IMR-90 (cell line): ENCODE results near the gene PTPRN2. TPM values are rescaled to one million over a fixed set of nuclear protein-coding genes. Genes with fewer than 3 reads are reported as not detected.

Experiments used
- ATAC-seq: fragments of 200-7000 bp; cut with Tn5 transposase; 2 replicates; pipeline ENCODE4 v1.9.1; 2020; ENCODE audit warnings: low read depth, mild to moderate bottlenecking, moderate library complexity
- BruUV-seq: library from RNA; stranded (reverse); fragments of 400-500 nt; replicated peaks from 2 replicates; lab custom pipeline; 2021; lab: Mats Ljungman, UMichigan
- CTCF ChIA-PET: fragments of 300-600 bp; formaldehyde crosslinking; extraction: SDS; loops from one replicate; lab custom pipeline; 2021; ENCODE audit warnings: antibody characterized with exemption; lab: Yijun Ruan, JAX
- POLR2A ChIA-PET: fragments of 300-600 bp; sonication (Branson Sonifier 250); formaldehyde crosslinking; loops from one replicate; lab custom pipeline; 2022; ENCODE audit warnings: antibody characterized with exemption; ENCODE audit not compliant: unreplicated experiment; lab: Charles Lee
- DNase-seq: peaks from one replicate; pipeline ENCODE4 v3.0.0; 2013
- H2AFZ ChIP-seq: replicated peaks from 2 replicates; pipeline ENCODE3; 2013; ENCODE audit warnings: low read length, mild to moderate bottlenecking; ENCODE audit not compliant: poor library complexity
- H2AK5ac ChIP-seq: 2 replicates; pipeline ENCODE4 v1.6.1; 2013; ENCODE audit warnings: low read depth, low read length, inconsistent platforms
- H2AK9ac ChIP-seq: replicated peaks from 2 replicates; pipeline ENCODE3; 2013; ENCODE audit warnings: mild to moderate bottlenecking, low read depth, low read length, moderate library complexity; ENCODE audit not compliant: poor library complexity
- H2BK120ac ChIP-seq: 2 replicates; pipeline ENCODE4 v1.6.1; 2013; ENCODE audit warnings: low read depth, low read length, inconsistent platforms
- H2BK15ac ChIP-seq: 3 replicates; pipeline ENCODE4 v1.6.1; 2013; ENCODE audit warnings: low read depth, low read length, inconsistent platforms
- H2BK20ac ChIP-seq: 2 replicates; pipeline ENCODE4 v1.6.1; 2013; ENCODE audit warnings: low read depth, mild to moderate bottlenecking, inconsistent platforms, low read length, moderate library complexity
- H2BK5ac ChIP-seq: 2 replicates; pipeline ENCODE4 v1.6.1; 2013; ENCODE audit warnings: mild to moderate bottlenecking, low read depth, low read length, inconsistent platforms; ENCODE audit not compliant: poor library complexity, severe bottlenecking
- H3K14ac ChIP-seq: replicated peaks from 2 replicates; pipeline ENCODE4 v1.6.1; 2013; ENCODE audit warnings: low read depth, low read length, inconsistent platforms
- H3K18ac ChIP-seq: 2 replicates; pipeline ENCODE4 v1.6.1; 2013; ENCODE audit warnings: low read depth, low read length, control low read depth
- H3K23ac ChIP-seq: 2 replicates; pipeline ENCODE4 v1.6.1; 2013; ENCODE audit warnings: low read depth, low read length, inconsistent platforms
- H3K27ac ChIP-seq: 2 replicates; pipeline ENCODE4 v1.5.1; 2013; ENCODE audit warnings: mild to moderate bottlenecking, control low read depth, low read length; ENCODE audit not compliant: insufficient read depth
- H3K27me3 ChIP-seq: 2 replicates; pipeline ENCODE4 v1.6.1; 2013; ENCODE audit warnings: low read length; ENCODE audit not compliant: control insufficient read depth, insufficient read depth
- H3K36me3 ChIP-seq: 2 replicates; pipeline ENCODE4 v1.6.1; 2013; ENCODE audit warnings: low read length, mixed read lengths; ENCODE audit not compliant: control insufficient read depth, insufficient read depth
- H3K4ac ChIP-seq: 2 replicates; pipeline ENCODE4 v1.6.1; 2013; ENCODE audit warnings: low read depth, low read length, inconsistent platforms
- H3K4me1 ChIP-seq: 2 replicates; pipeline ENCODE4 v1.6.1; 2013; ENCODE audit warnings: low read length, mixed read lengths; ENCODE audit not compliant: control insufficient read depth, insufficient read depth
- H3K4me2 ChIP-seq: 2 replicates; pipeline ENCODE4 v1.6.1; 2013; ENCODE audit warnings: low read depth, mild to moderate bottlenecking, control low read depth, low read length, moderate library complexity
- H3K4me3 ChIP-seq: 2 replicates; pipeline ENCODE4 v1.5.1; 2013; ENCODE audit warnings: low read depth, mild to moderate bottlenecking, control low read depth, low read length, moderate library complexity; ENCODE audit not compliant: insufficient read depth
- H3K56ac ChIP-seq: 2 replicates; pipeline ENCODE4 v1.6.1; 2013; ENCODE audit warnings: low read length, inconsistent platforms; ENCODE audit not compliant: insufficient read depth; ENCODE audit errors: extremely low read depth
- H3K79me1 ChIP-seq, 2 experiments: 2 replicates each; pipeline ENCODE4 v1.6.1; 2013; ENCODE audit warnings: low read length in 2 of 2, inconsistent platforms in 1 of 2, low read depth in 1 of 2
- H3K9ac ChIP-seq: 2 replicates; pipeline ENCODE4 v1.6.1; 2013; ENCODE audit warnings: low read depth, low read length, control low read depth
- H3K9me1 ChIP-seq: 2 replicates; pipeline ENCODE4 v1.6.1; 2013; ENCODE audit warnings: low read length, inconsistent platforms; ENCODE audit not compliant: insufficient read depth
- H3K9me3 ChIP-seq: 2 replicates; pipeline ENCODE4 v1.6.1; 2013; ENCODE audit warnings: low read length; ENCODE audit not compliant: control insufficient read depth, insufficient read depth
- H4K20me1 ChIP-seq: 2 replicates; pipeline ENCODE4 v1.6.1; 2013; ENCODE audit warnings: low read length, inconsistent platforms; ENCODE audit not compliant: insufficient read depth
- H4K5ac ChIP-seq: 2 replicates; pipeline ENCODE4 v1.6.1; 2013; ENCODE audit warnings: mild to moderate bottlenecking, low read depth, low read length, control low read depth
- H4K8ac ChIP-seq, 2 experiments: 2 replicates each; pipeline ENCODE4 v1.6.1; 2013; ENCODE audit warnings: low read depth in 2 of 2, low read length in 2 of 2, control low read depth in 1 of 2, inconsistent platforms in 1 of 2
- H4K91ac ChIP-seq: 2 replicates; pipeline ENCODE4 v1.6.1; 2013; ENCODE audit warnings: low read depth, low read length, inconsistent platforms; ENCODE audit not compliant: insufficient read depth
- NFE2L2 ChIP-seq: fragments of 150-350 bp; IDR thresholded peaks from 2 replicates; pipeline ENCODE4 v1.6.1; 2016; ENCODE audit warnings: low read depth, mild to moderate bottlenecking, low read length
- POLR2A ChIP-seq: IDR thresholded peaks from 2 replicates; pipeline ENCODE4 v1.6.1; 2012; ENCODE audit warnings: mild to moderate bottlenecking, low read depth, low read length
- WGBS, 2 experiments: methylation state at CpG; one replicate each; pipeline versions ENCODE4 v1.1.5 to v1.1.7; 2013; ENCODE audit warnings: missing lambda C conversion rate in 2 of 2; ENCODE audit not compliant: insufficient read length in 1 of 2; ENCODE audit errors: extremely low coverage in 2 of 2; 5-methylcytosine and 5-hydroxymethylcytosine counted together
- dilution Hi-C: fragments of 300-500 bp; cut with HindIII; formaldehyde crosslinking; loops from one replicate; pipeline ENCODE4 v1.14.3; 2018; ENCODE audit warnings: low sequenced_read_pairs; ENCODE audit not compliant: unreplicated experiment
- in situ Hi-C: fragments of 300-500 bp; cut with MboI; formaldehyde crosslinking; loops from 3 replicates; pipeline ENCODE4 v1.14.3; 2019; ENCODE audit warnings: low sequenced_read_pairs, inconsistent platforms, mixed read lengths
- intact Hi-C: fragments of 100-400 bp; cut with micrococcal nuclease; formaldehyde crosslinking; loops from 2 replicates; pipeline ENCODE4 v1.10.0; 2022
- polyA plus RNA-seq, 3 experiments: library from polyadenylated mRNA; depleted of rRNA; stranded (reverse); fragments of >200 nt; gene quantifications; 2 replicates each; pipeline ENCODE4 v1.2.3, GENCODE V29; 2012; ENCODE audit warnings: low replicate concordance in 1 of 3
- total RNA-seq: library from RNA; depleted of rRNA; stranded (reverse); fragments of >200 nt; gene quantifications from 2 replicates; pipeline ENCODE4 v1.2.3, GENCODE V29; 2012
- TF ChIP-seq, protein P1 (sequence below): fragments of 150-350 bp; IDR thresholded peaks from 2 replicates; pipeline ENCODE4 v1.6.1; 2016; ENCODE audit warnings: low read depth, mild to moderate bottlenecking, low read length, moderate library complexity, borderline replicate concordance

Gene PTPRN2
- total and polyA plus RNA-seq, 2 of the 4 experiments (the other 2 are of a cell fraction): 0.03 TPM; not detected in 1

DNA sequence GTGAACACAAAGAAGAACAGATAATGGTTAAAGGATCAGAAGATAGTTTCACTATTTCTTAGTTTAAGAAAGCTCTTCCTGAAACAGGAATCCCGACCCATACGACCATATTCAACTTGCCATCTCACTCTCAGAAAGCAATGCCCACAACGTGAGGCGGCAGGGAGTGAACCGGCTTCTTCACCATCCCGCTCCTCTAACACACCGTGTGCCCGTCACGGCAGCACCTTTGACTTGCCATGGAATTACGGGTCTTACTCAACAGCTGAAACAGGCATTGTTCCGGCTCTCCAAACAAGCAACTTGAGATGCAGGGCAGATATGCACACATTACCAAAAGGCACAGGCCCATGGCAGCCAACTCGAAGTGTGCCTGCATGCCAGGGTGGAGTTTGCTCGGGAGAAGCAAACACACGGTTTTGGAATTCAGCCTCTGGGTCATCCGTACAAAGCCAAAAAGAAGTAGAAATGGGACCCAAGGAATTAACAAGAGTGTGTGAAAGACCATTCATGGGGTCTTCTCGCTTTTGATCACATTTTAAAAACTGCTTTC is 957.2 kb downstream of the PTPRN2 start:
- Histone ChIP-seq H3K9me1 (no peaks in the 10 kb centered on the region), H4K20me1 (no peaks in the 10 kb centered on the region), H2AFZ (no peak overlapping the region), H3K14ac (no peak overlapping the region), H3K9ac (no peak overlapping the region), H2BK120ac (no peak overlapping the region), H2BK20ac (no peak overlapping the region), H3K56ac (no peak overlapping the region), H3K4me2 (no peak overlapping the region), H3K4me1 (no peaks in the 10 kb centered on the region), H3K36me3 (no peaks in the 10 kb centered on the region), H2AK5ac (no peak overlapping the region), H2BK15ac (no peak overlapping the region), H3K79me1 (no peaks in the 10 kb centered on the region), H3K9me3 (peaks cover 35% of the 10 kb centered on the region), H2BK5ac (no peak overlapping the region), H3K23ac (no peak overlapping the region), H2AK9ac (no peak overlapping the region), H4K8ac (no peak overlapping the region), H3K4me3 (no peak overlapping the region), H4K91ac (no peak overlapping the region), H3K27me3 (no peaks in the 10 kb centered on the region), H4K5ac (no peak overlapping the region), H3K4ac (no peak overlapping the region), H3K27ac (no peak overlapping the region), H3K18ac (no peak overlapping the region)
- POLR2A ChIA-PET: no interaction called here
- CTCF ChIA-PET: no interaction called here
- dilution Hi-C loops: no loop called here
- no peak for DNase-seq
- intact Hi-C loops: no loop called here
- no peak for ATAC-seq
- 74% methylated on average over 8 of the region's 16 CpGs; no CpG with 5 or more reads in 1 of the 2 experiments for WGBS, 2 experiments
- in situ Hi-C loops: no loop called here
- no TSS peak for BruUV-seq
- TF ChIP-seq NFE2L2 (no peak), POLR2A (no peak)
- TF ChIP-seq, protein P1, sequence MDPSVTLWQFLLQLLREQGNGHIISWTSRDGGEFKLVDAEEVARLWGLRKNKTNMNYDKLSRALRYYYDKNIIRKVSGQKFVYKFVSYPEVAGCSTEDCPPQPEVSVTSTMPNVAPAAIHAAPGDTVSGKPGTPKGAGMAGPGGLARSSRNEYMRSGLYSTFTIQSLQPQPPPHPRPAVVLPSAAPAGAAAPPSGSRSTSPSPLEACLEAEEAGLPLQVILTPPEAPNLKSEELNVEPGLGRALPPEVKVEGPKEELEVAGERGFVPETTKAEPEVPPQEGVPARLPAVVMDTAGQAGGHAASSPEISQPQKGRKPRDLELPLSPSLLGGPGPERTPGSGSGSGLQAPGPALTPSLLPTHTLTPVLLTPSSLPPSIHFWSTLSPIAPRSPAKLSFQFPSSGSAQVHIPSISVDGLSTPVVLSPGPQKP: no peak
